NK-92 treated with Interleukin-12 subunit alpha and Interleukin-12 subunit beta, amount 100 ng/mL, for 24 hours (cell line): Measurements from ENCODE around the gene CCL20.
A peak's percentile ranks its signal among the peaks of the same experiment; 100 is the strongest.

ENCODE experiments used
- DNase-seq: peaks from one replicate; lab custom pipeline; 2025; lab: John Stamatoyannopoulos, UW

The CCL20 gene

DNA sequence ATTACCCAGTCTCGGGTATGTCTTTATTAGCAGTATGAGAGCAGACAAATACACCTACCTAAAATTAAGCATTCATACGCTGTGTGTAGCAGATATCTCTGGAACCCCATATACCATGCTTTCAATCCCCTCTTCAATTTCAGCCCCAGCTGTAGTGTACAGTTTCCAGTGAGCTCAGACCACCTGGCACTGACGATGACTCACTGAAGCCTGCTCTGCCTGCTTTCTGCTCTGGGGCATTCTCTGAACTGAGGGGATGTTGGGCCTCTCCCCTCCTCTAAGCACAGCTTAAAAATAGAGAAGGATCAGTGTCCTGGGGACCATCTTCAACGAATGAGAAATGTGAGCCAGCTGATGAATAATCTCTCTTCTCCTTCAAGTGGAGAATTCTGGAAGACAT lies 8.7 kb upstream of the CCL20 start:
- DNase-seq: no peak

DNA sequence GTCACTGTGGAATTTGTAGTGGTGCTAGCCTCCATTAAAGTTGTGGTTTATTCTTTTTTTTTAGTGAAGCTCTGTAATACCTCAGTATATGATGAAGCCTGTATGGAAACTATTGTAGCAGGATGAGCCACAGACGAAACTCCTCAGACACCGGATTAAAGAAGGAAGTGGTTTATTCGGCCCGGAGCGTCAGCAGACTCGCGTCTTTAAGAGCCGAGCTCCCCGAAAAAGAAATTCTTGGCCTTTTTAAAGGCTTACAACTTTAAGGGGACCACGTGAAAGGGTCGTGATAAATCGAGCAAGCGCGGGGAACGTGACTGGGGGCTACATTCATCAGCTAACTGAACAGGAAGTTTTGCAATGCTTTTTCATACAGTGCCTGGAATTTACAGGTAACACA lies 8.1 kb upstream of the CCL20 start:
- no peak for DNase-seq

GRCh38 chr2:227808936-227809335 lies 4.7 kb upstream of the CCL20 start:
- DNase-seq: no peak

DNA sequence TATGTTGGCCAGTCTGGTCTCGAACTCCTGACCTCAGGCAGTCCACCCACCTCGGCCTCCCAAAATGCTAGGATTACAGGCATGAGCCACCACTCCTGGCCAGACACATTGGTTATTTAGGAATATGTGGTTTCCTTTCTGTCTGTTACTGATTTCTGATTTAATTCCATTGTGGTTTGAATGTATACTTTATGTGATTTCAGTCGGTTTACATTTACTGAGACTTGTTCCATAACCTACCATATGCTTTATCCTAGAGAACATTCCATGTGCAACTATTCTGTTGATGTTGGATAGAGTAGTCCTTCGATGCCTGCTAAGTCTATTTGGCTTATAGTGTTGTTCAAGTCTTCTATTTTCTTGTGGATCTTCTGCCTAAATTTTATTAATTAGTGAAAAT lies 1.6 kb upstream of the CCL20 start:
- no peak for DNase-seq

DNA sequence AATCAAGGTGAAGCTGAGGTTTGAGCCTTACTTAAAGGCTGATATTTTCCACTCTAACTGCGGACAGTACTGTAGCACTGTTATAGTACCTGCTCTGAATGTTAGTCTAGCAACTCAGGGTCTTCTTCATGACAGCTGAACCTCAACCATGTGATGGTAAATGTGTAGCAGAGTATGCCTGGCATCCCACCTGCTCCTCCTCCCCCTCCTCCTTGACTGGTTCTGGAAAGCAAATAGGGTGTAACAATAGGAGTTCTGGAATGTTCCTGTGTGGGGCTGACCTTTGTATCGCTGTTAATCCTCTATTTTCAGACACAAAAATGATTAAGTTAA lies 447 bp upstream of the CCL20 start:
- no peak for DNase-seq

DNA sequence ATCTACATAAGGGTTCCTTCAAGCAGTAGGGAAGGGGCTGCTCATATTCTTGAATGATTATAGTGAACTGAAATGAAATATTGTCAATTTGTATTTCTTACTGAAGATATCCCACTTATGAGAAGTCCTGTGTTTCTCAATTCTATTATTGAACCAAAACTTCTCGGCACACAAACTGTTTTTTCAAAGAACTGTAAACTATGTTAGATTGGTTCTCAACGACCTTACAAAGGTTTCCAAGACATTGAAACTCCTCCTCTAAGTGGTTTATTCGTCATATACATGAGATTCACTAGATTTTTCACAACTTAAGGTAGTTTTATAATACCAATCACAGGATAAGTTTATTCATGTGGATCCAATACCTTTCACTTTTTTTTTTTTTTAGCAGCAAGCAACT lies 1.4 kb downstream of the CCL20 start:
- no peak for DNase-seq

GRCh38 chr2:227816507-227817294 lies 3.1 kb downstream of the CCL20 start:
- DNase-seq: no peak

GRCh38 chr2:227817336-227817735 lies 3.7 kb downstream of the CCL20 start:
- DNase-seq: no peak

GRCh38 chr2:227817850-227818674 lies 4.4 kb downstream of the CCL20 start:
- peak; percentile 72 for DNase-seq

DNA sequence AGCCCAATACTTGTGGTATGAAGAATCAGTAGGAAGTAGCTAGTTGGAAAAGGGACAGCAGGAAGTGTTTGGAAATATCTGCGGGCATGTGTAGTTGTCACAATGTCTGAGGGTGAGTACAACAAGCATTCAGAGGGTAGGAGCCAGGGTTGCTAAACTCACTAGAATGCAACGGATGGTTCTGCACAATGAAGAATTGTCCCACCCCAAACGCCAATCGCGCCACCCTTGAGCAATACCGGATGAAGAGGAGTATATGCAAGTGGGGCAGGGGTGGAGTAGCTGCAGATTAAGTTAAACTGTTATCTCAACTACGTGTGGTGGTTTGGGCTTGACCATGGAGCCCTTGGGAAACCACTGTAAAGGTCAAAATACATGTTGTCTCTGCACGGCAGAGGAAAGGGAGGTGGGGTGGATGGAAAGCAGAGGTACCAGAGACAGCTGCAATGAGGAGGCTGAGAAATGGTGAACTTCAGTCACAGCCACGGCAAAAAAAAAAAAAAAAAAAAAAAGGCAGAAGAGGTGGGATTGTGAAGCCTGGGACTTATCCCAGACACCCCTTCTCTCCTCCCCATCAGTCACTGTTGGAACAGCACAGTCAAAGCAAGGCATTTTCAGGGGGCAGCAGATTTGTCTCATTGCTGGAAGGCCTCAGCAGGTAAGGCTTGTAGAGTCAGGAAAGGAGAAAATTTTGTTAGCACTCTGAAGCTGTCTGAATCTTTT lies 5.2 kb downstream of the CCL20 start:
- DNase-seq: no peak

DNA sequence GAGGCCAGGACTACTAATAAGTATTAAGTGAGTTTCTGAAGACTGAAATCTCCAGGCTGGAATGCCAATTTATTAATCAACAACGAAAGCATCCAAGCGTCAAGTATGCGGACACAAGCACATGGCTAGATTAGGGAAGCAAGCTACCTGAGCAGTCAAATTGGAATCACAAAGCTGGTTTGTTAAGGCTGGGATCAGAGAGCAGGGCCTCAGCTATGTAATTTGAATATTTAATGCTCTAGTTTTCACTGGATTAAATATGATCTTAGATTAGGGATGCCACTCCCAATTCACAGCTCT lies 5.7 kb downstream of the CCL20 start:
- DNase-seq: no peak

DNA sequence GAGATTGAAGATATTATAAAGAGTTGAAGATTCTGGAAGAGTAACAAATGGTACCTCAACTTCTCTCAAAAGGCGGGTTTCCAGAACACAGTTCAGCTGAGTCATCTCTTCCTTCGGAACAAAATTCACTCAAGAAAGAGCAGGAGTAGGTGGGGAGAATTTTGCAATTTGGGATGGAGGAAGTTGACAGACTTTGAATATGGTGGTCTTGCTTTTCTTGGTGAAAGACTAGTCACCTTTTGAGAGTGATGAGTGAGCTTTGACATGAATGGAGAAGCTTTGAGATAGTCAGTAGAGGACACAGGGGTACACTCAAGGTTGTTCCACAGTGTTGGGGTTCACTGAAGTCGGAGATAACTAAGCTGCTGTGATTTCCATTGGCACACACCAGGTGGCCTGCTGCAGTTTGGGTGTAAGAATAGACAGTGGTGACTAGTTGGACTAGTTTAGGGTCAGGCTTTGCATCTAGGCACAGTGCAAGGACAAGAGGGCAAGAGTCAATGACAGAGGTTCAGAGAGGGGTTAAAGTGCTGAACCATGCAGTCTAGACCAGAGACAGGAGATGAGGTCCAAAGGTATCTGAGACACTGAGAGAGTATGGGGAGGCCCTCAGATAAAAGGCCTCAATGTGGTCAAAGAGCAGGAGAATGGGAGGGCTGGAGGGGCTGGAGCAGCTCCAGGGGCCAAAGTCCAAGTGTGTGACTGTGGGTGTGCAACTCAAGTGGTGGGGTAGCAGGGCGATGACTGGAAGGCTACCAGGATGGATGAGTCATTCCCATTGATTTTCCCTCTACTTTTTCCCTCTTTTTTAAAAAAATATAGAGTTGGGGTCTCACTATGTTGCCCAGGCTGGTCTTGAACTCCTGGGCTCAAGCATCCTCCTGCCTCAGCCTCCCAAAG lies 7.7 kb downstream of the CCL20 start:
- no peak for DNase-seq

- no peak for DNase-seq
Measured at GRCh38 chr2:227822416-227823003, 8.9 kb downstream of the CCL20 start.

DNA sequence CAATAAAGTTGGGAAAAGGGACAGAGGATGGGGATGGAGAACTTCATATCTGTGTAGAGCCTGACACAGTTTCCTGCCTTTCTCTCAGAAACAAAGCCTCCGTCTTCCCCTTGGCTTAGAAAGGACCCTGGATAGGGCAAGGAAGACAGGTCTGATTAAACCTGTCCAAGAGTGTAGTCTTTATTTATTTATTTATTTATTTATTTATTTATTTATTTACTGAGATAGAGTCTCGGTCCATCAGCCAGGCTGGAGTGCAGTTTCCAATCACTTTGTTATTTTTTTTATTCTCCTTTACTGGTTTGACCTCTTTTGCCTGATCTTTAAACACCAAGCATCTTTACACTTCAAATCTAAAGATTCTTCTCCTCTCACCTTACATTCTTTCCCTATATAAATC lies 10.3 kb downstream of the CCL20 start:
- DNase-seq: no peak

GRCh38 chr2:227824711-227825110 lies 11.1 kb downstream of the CCL20 start:
- DNase-seq: no peak

GRCh38 chr2:227826019-227826521 lies 12.4 kb downstream of the CCL20 start:
- DNase-seq: no peak

DNA sequence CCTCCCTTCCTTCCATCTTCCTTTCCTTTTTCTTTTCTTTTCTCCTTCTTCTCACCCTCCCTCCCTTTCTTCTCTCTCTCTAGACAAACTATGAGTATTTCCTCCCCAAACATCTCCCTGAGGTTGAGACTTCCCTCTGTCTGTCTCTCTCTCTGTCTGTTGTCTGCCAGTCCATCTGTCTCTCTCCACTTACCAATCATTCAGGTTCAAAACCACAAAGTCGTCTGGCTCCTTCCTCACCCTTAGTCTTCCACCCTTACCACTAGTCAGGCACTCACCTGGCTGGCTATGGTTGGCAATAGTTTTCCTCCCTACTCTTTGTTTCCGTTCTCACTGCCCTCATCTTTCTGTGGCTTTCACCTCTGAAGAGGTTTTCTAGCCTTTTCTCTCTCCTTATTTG lies 12.9 kb downstream of the CCL20 start:
- no peak for DNase-seq

- DNase-seq: no peak
Measured at GRCh38 chr2:227827143-227827542, 13.5 kb downstream of the CCL20 start.

GRCh38 chr2:227828477-227828912 lies 14.9 kb downstream of the CCL20 start:
- no peak for DNase-seq

DNA sequence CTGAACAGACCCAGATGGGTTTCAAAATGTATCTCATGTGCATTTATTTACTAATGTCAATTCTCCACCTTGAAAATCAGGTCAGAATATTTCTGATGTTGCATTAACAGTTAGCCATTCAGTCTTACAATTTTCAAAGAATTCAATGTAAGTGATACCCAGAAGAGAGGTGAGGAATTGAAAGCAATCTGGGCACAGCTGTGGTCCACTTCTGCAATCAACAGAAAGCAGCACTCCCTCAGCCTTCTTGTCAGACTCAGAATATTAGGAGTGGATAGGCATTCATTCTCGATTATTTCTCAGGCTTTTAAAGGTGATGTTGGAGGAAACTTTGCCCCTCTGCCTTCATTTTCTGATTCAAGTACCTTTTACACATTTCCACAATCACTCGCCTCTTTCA lies 15.7 kb downstream of the CCL20 start:
- no peak for DNase-seq

DNA sequence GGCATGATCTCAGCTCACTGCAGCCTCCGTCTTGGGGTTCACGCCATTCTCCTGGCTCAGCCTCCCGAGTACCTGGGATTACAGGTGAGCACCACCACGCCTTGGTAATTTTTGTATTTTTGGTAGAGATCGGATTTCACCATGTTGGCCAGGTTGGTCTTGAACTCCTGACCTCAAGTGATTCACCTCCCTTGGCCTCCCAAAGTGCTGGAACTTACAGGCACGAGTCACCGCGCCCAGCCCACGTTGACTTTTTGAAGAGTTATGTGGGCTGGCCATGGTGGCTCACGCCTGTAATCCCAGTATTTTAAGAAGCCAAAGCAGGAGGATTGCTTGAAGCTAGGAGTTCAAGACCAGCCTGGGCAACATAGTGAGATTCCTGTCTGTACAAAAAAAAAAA lies 20.8 kb downstream of the CCL20 start:
- DNase-seq: no peak
